Stimulated activated CD4-positive, alpha-beta T cell treated with anti-CD3 and anti-CD28 coated beads, Interleukin-15, amount 100 ng/mL, for 1 hour (primary cell): ENCODE measurements around the gene GYS1.
"Not testable (repeated sequence)": the region's sequence is repeated elsewhere in the genome, so short reads cannot be mapped to it uniquely, and the experiment has no call there.

Source experiments
- DNase-seq, 2 donors: peaks; one replicate each; pipeline ENCODE4 v3.0.0-alpha.2; 2020; ENCODE audit warnings: low read depth in 1 of 2, low spot score in 1 of 2

Gene GYS1

DNA sequence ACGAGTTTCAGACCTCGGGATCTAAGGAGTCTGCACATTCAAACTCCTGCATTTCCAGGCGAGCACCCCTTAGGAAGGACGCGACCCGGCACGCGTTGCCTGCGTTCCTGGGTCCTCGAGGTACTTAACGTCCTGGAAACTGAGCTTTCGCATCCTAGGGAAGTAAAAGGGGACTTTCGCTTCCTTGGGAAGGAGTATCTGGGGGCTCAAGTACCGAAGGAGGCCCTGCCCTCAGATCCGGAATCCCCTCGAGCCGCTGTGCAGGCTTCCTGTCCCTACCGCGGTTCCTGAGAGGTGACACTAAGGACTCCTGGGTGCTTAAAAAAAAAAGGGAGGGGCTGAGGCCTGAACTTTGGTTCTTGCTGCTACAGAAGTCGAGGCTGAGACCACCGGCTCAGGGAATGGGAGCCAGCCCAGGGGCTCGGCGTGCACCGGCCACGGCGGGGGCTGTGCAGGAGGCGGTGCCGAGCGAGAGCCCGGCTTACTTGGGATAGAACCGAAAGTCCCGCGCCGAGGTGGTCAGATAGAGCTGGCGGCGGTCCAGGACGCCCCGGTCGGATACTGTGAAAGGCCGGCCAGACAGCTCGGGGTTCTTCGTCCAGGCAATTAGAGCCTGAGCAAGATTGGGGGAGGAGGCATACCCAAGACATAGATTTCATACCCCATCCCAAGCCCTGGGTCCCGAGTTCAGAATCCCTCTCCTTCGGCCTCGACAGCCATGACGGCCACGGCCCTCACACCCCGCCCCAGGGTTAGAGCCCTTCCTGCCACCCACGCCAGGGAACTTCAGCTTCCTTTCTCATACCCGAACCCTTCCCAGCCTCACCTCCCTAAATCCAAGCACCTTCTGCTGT, 25.5 kb upstream of the GYS1 start:
- not testable (repeated sequence) for DNase-seq

DNA sequence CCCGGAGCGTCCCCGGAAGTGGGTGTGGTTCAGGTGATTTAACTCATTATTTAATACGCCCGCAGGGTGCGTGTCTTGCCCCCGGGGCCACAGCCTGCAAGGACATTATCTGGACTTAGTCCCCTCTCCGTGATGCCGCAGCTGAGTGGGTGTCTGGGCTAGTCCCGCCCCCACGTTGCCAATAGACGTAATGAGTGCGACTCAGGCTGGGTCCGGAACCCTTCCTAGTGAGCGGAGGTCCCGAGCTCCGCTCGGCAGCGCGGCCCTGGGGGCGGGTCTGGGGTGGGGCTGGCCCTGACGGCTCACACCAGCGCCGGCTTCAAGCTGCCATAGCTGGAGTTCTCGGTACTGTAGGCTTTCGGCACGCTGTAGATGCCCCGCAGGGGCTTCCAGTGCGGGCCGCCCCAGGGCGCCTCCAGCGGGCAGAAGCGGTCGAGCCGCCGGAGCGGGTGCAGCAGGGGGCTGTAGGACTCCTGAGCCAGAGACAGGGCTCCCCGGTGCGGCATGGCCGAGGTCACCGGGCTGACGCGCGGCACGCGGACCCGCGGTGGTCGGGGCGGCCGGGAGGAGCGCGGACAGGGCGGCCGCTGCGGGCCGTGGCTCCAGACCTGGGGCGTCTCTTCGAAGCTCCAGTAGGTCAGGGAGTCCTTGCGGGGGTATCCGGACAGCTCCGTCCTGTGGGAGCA, 24.7 kb upstream of the GYS1 start:
- DNase-seq: peak; percentile 45 to 54

DNA sequence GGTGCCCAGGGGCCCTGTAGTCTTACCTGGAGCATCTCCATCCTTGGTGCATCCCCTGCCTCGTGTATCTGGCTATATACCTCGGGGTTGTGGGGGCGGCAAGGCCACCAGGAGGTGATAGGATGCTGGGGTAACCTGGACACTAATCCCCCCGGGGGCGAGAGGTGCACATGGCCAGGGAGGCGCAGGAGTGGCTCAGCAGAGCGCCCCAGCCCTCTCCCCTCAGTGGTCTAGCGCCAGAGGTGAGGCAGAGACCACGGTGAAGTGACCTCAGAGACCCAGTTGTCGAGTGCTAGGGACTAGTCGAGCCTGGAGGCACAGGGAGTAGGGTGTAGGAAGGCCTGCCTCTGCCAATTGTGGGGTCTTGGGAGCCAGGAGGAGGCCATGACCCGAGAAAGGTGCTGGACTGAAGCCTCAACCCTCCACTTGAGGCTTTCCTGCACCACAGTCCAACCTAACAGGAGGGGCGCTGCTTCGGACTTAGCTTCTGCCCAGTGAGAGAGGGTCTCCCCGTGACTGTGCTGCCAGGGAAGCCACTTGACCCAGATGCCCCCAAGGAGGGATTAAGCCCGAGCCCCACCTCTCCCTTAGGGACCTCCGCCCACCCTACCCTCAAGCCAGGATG, 24.0 kb upstream of the GYS1 start, which contains the start of gene LHB:
Gene LHB (minus strand): TSS at position 51 of the 625 bp plus-strand sequence. CDS start 10 bp downstream, at position 41.
- no peak for DNase-seq

DNA sequence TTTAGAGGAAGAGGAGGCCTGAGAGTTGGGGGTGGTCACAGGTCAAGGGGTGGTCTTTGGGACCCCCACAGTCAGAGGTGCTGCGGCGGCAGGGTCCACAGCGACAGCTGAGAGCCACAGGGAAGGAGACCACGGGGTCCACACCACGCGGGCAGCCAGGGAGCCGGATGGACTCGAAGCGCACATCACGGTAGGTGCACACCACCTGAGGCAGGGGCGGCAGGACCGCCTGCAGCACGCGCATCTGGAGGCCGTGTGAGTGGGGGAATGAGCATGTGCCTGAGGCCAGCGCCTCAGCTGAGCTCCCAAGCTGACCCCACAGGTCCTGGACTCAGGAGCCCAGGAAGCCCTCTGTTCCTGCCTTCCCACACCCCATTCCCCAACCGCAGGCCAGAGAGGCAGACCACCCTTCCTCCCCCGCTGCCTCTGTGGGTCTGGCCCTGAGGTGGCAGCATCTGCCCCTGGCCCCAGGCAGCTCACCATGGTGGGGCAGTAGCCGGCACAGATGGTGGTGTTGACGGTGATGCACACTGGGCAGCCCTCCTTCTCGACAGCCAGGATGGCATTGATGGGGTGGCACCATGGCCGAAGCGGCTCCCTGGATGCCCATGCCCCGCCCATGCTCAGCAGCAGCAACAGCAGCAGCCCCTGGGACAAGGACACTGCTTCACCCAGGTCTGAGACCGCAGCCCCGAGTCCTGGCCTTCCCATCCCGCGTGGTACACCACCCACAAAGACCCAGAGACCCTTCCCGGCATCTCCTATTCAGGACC, 23.1 kb upstream of the GYS1 start:
- DNase-seq: no peak

DNA sequence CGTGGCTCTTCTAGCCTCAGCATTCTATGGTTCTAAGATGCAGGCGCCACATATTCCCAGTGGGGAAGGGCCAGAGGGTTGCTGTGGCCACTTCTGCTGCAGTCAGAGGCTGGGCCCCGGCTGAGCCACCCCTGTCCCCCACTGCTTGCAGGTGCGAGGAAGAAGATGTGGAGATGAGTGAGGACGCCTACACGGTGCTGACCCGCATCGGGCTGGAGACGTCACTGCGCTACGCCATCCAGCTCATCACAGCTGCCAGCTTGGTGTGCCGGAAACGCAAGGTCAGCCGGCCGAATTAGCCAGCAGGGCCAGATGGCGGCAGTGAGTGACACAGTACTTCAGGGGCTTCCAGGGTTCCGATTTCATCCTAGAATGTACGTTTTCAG, 21.8 kb upstream of the GYS1 start:
- DNase-seq: no peak

DNA sequence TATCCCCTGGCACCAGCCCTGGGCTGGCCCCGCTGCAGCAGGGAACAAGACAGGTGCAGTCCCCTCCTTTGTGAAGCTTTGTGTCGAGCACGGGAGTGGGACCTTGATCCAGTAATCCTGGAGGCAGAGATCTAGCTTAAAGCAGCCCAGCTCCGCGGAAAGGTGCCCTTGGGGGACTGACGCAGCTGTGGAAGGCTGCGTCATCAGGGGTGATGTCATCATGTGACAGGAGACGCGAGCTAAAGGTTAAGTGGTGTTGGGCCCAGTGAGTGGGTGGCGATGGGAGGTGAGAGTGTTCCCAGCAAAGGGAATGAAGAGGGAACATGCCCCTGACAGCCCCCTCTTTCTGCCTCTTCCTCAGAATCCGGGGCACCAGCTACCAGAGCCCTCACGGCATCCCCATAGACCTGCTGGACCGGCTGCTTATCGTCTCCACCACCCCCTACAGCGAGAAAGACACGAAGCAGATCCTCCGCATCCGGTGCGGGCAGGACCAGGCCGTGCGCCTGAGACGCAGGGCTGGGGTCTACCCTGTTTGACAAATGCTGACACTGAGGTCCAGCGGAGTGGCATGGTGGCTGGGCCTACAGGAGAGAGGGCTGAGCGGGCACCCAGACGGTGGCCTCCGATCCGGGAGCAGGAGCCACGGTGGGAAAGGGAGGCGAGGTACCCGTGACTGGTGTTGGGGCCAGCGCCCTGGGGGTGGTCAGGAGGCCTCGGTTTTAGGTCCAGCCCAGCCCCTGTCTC, 21.2 kb upstream of the GYS1 start:
- no peak for DNase-seq

DNA sequence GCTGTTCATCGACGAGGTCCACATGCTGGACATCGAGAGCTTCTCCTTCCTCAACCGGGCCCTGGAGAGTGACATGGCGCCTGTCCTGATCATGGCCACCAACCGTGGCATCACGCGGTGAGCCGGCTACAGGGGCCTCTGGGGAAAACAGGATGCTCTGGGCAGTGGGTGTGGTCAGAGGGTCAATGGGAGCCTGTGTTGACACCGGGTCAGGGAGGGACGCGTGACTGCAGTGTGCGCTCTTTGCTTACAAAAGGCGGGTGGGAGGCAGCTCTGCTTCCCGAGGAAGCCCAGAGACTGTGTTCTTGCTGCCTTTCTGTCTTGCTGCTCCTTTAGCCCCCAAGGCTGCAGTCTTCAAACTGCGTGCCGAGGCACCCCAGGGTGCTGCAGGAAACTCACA, 18.1 kb upstream of the GYS1 start:
- DNase-seq: no peak

DNA sequence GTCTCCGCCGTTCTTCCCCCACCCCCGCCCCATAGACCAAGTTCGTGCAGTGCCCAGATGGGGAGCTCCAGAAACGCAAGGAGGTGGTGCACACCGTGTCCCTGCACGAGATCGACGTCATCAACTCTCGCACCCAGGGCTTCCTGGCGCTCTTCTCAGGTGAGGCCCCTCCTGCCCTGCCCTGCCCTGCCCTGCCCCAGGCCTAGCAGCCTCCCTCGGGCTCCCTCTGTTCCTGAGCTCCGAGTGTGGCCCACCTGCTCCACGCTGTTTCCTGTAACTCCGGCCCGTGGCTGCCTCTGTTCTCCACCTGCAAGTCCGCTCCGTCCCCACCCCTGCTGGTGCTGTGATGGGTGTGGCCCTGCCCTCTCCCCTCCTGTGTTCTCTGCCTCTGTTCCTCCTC, 17.3 kb upstream of the GYS1 start:
- no peak for DNase-seq

DNA sequence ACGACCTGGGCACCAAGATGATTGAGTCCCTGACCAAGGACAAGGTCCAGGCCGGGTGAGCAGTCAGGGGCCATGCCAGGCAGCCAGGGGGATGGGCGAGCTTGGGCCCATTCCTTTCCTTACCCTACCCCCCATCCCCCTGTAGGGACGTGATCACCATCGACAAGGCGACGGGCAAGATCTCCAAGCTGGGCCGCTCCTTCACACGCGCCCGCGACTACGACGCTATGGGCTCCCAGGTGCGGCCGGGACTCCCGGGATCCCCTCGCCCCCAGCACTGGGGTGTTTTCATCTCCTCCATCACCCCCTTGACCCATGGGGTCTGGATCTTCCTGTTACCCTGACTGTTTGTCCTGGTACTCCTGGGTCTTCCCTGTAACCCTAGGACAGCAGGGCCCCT, 16.7 kb upstream of the GYS1 start:
- DNase-seq: no peak

DNA sequence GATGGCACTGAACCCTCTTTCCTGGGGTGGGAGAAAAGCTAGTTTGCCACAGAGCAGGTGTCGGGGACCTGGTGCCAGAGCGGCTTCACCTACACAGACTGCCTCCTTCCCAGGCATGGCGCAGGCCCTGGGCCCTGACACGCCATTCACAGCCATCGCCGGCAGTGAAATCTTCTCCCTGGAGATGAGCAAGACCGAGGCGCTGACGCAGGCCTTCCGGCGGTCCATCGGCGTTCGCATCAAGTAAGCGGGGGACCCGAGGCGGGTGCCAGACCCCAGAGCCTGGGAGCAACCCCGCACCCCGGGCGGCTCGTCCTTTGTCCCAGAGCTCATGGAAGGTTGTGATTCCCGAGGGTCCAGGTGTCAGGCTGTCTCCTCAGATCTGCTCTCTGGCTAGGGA, 13.8 kb upstream of the GYS1 start:
- DNase-seq: no peak

DNA sequence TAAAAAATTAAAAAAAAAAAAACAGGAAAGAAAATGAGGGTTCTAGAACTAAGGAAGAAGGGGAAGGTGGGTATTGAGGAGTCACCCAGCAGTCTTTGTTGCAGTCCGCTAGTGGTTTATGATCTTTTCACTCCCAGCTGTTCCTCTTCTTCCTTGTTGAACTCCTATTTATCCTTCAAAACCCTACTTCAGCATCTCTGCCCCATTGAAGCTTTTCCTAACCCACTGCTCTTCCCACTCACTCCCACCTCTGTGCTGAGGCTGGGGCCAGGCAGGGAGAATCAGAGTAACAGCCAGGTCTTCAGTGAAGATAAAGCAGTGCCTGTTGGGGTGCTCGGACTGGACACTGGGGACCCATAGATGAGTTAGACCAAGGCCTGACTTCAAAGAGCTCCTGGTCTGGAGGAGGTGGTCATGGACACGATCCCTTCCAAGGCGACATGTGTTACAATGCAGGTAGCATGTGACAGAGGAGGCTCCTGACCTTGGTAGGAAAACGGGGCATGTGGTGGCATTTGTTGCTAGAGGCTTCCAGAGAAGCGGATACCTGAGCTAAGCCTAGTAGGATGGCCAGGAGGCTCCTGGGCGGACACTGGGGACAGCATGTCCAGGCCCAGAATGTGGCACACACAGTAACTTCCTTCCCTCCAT, 12.0 kb upstream of the GYS1 start:
- no peak for DNase-seq

DNA sequence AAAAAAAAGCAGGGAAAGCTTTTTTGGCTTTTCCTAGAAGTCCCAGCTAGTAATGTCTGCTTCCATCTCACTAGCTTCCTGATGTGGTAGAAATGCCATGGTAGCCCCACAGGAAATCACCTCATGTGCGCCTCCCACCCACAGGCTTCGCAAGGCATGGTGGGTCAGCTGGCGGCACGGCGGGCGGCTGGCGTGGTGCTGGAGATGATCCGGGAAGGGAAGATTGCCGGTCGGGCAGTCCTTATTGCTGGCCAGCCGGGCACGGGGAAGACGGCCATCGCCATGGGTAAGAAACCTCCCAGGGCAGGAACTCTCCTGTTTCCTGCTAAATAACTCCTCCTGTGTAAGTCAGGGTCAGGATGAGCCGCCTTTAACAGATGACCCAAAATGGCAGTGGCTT, 11.0 kb upstream of the GYS1 start:
- DNase-seq: no peak

DNA sequence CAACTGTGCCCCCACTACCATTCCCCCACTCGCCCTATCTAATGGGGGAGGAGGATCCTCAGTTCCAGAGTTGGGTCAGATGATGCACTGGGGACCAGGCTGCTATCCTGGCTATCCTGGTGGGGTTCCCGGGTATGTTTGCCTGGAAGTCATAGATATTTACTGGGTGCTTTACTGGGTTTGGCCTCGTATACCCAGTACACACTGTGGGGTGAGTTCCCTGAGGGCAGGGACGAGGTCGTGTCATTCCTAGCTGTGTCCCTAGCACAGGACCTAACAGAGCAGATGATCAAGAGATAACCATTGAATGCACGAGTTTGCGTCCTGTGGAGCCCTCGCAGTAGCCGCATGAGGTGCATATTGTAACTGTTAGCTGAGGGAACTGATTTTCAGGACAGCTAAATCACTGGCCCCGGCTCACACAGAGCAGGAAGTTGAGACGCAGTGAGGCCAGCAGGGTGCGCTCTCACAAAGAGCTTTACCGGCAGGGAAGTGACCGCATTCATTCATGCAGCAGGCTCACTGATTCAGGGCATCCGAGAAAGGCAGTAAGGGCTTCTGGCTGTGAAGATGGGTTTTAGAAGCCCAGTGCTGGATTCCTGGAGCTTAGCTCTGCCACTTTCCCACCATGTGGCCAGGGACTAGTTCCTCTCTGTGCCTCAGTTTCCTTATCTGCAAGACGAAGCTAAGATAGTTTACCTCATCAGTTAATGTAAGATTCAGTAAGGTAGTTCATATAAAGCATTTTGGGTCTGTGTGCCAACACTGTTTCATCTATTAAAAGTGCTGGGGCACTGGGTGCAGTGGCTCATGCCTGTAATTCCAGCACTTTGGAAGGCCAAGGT, 6.6 kb upstream of the GYS1 start:
- peak; percentile 26 to 49 for DNase-seq

DNA sequence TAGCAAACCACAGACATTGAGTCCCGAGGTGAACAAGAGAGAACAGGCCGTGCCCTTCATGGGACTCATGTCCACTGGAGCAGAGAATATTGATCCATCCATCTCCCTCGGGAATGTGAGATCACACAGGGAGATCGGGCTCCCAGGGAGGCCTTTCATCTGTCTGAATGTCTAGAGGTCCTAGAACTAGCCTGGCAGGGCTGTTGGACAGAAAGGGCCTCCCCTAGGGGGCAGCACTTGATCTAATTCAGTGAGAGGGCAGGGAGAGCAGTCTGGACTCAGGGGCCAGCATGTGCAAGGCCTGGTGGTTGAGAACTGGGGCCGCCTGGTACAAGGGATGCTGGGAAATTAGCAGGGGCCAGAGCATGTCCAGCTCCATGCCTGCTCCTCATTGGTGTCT, 4.9 kb upstream of the GYS1 start:
- peak in 1 of 2 donors; percentile 23 for DNase-seq

DNA sequence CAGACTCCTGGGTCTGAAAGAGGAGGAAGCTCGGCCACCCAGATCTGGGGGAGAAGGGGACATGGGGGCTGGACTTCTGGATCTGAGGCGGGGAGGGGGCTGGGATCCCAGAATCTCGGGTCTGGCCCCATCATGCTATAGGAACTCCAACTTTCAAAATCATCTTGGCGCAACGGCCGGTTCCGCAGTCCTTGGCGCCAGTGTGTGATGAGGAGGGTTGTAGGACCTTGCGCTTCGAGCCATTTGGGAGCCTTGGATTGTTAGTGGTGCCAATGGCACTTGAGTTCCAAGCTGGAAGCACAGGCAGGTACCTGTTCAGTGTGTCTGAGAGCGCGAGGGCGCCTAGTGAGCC, 902 bp upstream of the GYS1 start:
- no peak for DNase-seq

DNA sequence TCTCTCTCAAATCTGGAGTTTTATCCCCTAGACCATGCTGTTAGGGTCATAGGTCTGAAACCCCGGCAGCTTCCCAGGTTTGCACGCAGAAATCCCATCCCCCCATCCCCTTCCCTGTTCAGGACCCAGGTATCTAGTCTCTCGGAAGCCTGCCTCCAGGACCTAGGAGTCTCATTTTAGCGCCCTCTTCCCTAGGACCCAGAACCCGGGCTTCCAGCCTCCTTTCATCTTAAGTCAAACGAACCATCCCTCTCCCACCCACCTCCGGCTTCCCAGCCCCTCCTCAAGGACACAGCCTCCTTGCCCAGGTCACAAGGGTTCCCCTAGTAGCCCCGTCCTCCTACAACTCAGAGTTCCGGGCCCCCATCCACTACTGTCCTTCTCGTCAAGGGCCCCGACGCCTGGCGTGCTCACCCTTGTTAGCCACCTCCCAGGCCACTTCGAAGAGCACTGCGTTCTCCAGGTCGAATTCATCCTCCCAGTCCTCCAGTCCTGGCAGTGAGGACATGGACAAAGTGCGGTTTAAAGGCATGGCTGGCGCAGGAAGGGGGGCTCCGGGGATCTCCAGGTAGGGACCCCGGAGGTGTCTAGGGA, 431 bp downstream of the GYS1 start:
- DNase-seq: no peak

DNA sequence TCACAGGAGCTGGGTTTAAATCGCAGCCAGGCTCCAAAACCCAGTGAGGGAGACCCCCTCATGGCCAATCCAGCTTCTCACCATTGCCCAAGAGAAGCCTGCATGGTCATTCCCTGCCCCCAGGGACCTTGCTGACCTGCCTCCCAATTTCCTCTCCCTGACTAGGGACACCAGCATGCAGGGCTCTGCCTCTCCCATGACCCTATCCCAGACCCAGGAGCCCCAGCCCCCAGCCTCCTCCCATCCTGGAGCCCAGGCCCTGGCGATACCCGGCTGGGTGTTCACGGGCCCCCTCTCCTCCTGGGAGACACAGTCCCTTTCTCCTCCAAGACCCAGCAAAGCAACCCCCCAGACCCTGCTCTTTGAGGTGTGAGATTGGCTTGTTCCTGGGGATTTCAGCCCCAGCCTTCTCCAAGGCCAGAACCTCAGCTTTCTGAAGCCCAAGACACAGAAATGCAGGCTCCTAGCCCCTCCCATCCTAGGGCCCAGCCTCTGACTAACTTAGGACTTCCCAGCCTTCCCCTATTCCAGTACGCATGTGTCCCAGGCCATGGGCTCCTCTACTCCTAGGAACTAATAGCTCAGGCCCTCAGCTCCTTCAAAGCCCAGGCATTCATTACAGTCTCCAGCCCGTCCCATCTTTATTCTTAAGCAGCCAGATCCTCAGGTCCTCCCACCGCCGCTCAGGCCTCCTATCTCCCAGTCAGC, 1.1 kb downstream of the GYS1 start:
- no peak for DNase-seq

DNA sequence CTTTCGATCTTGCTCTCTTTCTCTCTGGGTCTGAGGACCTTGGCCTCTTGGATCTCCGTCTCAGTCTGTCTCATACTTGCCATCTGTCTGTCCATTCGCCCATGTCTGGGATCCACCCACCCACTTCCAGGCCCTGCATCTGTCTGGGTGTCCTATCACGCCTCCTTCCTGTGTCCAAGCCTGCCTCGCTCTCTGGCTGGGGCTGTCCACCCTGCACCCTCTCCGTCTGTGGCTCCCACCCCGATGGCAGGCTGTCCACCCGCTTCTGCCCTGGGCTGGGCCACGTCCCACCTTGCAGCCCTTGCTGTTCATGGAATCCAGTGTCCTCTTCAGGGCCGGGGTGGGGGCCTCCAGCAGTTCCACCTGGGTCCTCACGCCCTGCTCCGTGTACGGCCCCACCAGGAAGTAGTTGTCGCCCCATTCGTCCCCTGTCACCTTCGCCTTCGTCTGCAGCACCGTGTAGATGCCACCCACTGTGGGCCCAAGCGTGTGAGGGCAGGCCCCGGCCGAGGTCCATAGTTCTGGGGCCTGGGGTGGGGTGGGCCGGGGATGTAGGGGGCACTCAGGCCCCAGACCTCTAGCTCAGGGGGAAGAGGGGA, 2.0 kb downstream of the GYS1 start:
- no peak for DNase-seq
